Thymus (tissue), 14 donors: ENCODE data around the gene RASL10B. TPM values are rescaled to one million over a fixed set of nuclear protein-coding genes. Genes with fewer than 3 reads are reported as not detected.

ENCODE experiments used
- DNase-seq, 9 donors: peaks; one replicate each; pipeline ENCODE4 v3.0.0-alpha.2; 2013; ENCODE audit warnings: low spot score in 9 of 9, low read depth in 6 of 9, missing footprints in 1 of 9
- H3K27ac ChIP-seq, 2 donors: one replicate each; pipeline ENCODE4 v1.5.1; 2013; ENCODE audit warnings: control low read depth in 1 of 2, low read depth in 1 of 2, low read length in 1 of 2, mild to moderate bottlenecking in 1 of 2, moderate library complexity in 1 of 2
- H3K27me3 ChIP-seq, 2 donors: one replicate each; pipeline ENCODE4 v1.5.1; 2013; ENCODE audit warnings: low read length in 1 of 2; ENCODE audit not compliant: control insufficient read depth in 2 of 2, insufficient read depth in 1 of 2
- H3K36me3 ChIP-seq, 2 donors: one replicate each; pipeline ENCODE4 v1.5.1; 2013; ENCODE audit warnings: low read length in 1 of 2, mild to moderate bottlenecking in 1 of 2, moderate library complexity in 1 of 2; ENCODE audit not compliant: control insufficient read depth in 2 of 2, insufficient read depth in 2 of 2
- H3K4me1 ChIP-seq, 2 donors: one replicate each; pipeline ENCODE4 v1.5.1; 2013; ENCODE audit warnings: low read length in 2 of 2; ENCODE audit not compliant: control insufficient read depth in 2 of 2, insufficient read depth in 2 of 2
- H3K4me3 ChIP-seq, 2 donors: one replicate each; pipeline ENCODE4 v1.5.1; 2013; ENCODE audit warnings: low read length in 2 of 2, control low read depth in 1 of 2, mild to moderate bottlenecking in 1 of 2
- H3K9me3 ChIP-seq, 2 donors: one replicate each; pipeline ENCODE4 v1.5.1; 2013; ENCODE audit warnings: low read length in 1 of 2, mild to moderate bottlenecking in 1 of 2; ENCODE audit not compliant: control insufficient read depth in 2 of 2, insufficient read depth in 1 of 2
- WGBS: extraction: QIAGEN DNeasy Blood & Tissue Kit; methylation state at CpG from one replicate; pipeline ENCODE4 v1.1.7; 2013; 5-methylcytosine and 5-hydroxymethylcytosine counted together
- long read RNA-seq, 10 donors: transcript quantifications; one replicate each; lab custom pipeline, GENCODE V29; 2026
- polyA plus RNA-seq: library from polyadenylated mRNA; stranded (reverse); fragments of 200-250 nt; gene quantifications from one replicate; pipeline ENCODE4 v1.2.3, GENCODE V29; 2013
- total RNA-seq: library from RNA; stranded (reverse); fragments of 120-200 nt; gene quantifications from one replicate; pipeline ENCODE4 v1.2.4, GENCODE V29; 2013
- donor health status: healthy.

Gene RASL10B, protein sequence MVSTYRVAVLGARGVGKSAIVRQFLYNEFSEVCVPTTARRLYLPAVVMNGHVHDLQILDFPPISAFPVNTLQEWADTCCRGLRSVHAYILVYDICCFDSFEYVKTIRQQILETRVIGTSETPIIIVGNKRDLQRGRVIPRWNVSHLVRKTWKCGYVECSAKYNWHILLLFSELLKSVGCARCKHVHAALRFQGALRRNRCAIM
- 0.76 TPM for total RNA-seq
- polyA plus RNA-seq, result 0.80 TPM
- long read RNA-seq, donor 1, result 0 reads
- long read RNA-seq, donor 2, result 0 reads
- long read RNA-seq, donor 3, result 0 reads
- long read RNA-seq, donor 4, result 0 reads
- long read RNA-seq, donor 5, partial matches to known transcripts, result 0 of 1 reads
- long read RNA-seq, donor 5, other reads (novel, unspliced or antisense), result 0 of 1 reads
- long read RNA-seq, donor 6, result 0 reads
- long read RNA-seq, donor 7, result 0 reads
- long read RNA-seq, donor 8, result 0 reads
- long read RNA-seq, donor 9, result 0 reads
- long read RNA-seq, donor 10, result 0 reads

- peaks cover 0 to 13% of the 10 kb centered on the region in 2 donors for H3K27me3 ChIP-seq
- peak in 4 of 9 donors; percentile 32 to 60 (median 50) for DNase-seq
- 6% methylated on average over 44 of the region's 44 CpGs for WGBS
- peaks cover 0 to 11% of the 10 kb centered on the region in 2 donors for H3K4me1 ChIP-seq
- peaks cover 10 to 21% of the 10 kb centered on the region in 2 donors for H3K36me3 ChIP-seq
- peak within 1 kb of the TSS; percentile 24 to 58 for H3K4me3 ChIP-seq
- H3K9me3 ChIP-seq, result no peaks in the 10 kb centered on the region
- no peak within 1 kb of the TSS for H3K27ac ChIP-seq
These were observed at the start of gene RASL10B for GRCh38 chr17:35731239-35731916. Gene RASL10B (plus strand): TSS chr17:35731639. CDS start chr17:35735185, 3,546 bp downstream.

- H3K9me3 ChIP-seq, result no peaks in the 10 kb centered on the region
- no peak overlapping the region for H3K4me3 ChIP-seq
- H3K27ac ChIP-seq, result no peak overlapping the region
- H3K27me3 ChIP-seq, result no peaks in the 10 kb centered on the region
- no peaks in the 10 kb centered on the region for H3K4me1 ChIP-seq
- peak in 1 of 9 donors; percentile 4 for DNase-seq
- WGBS, result 73% methylated on average over 4 of the region's 4 CpGs
- H3K36me3 ChIP-seq, result peaks cover 29 to 44% of the 10 kb centered on the region in 2 donors
These were observed 47.8 kb upstream of the RASL10B start for GRCh38 chr17:35683591-35683990.

DNA sequence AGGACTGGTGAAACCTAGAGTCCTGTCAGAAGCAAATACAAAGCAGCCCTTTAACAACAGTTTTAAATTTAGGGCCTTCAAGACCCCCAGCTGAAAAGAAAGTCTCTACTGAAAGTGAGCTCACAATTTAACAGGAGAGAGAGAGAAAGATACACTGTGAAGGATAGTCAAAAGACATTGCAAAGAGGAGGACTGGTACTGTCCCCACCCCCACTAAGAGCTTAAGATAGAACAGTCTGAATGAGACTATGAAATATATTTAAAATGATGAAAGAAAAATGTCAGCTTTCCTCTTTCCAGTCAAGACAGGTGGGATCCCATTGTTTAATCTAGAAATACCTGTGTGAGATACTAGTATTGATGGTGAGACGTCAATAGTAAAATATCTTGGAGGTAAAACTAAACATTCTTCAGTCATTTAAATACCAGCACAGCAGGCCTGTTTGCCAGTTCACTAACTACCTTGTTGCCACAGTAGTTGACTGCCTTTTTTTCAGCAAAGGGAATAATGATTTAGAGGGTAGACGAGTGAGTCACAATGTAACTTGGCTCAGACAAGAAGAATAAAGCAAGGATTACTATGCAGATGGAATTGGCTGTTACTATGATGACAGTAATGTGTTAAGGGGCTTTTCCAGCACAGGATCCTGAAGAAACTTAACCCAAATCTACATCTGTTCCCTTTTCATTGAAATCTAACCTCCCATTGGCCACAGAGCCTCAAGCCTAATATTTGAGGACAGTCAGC lies 47.2 kb upstream of the RASL10B start:
- peaks cover 27 to 44% of the 10 kb centered on the region in 2 donors for H3K36me3 ChIP-seq

GRCh38 chr17:35692512-35693210 lies 38.8 kb upstream of the RASL10B start:
- Histone ChIP-seq H3K27ac (no peak overlapping the region), H3K4me3 (no peak overlapping the region), H3K27me3 (no peaks in the 10 kb centered on the region), H3K36me3 (peaks cover 28 to 31% of the 10 kb centered on the region in 2 donors), H3K9me3 (no peaks in the 10 kb centered on the region), H3K4me1 (no peaks in the 10 kb centered on the region)
- WGBS, result 95% methylated on average over 7 of the region's 7 CpGs
- no peak for DNase-seq

More for the DNA sequence above, 47.2 kb upstream of the RASL10B start:
- H3K27me3 ChIP-seq, result no peaks in the 10 kb centered on the region
- H3K4me3 ChIP-seq, result no peak overlapping the region
- H3K4me1 ChIP-seq, result no peaks in the 10 kb centered on the region
- 98% methylated on average over 2 of the region's 2 CpGs for WGBS
- no peak overlapping the region for H3K27ac ChIP-seq
- no peaks in the 10 kb centered on the region for H3K9me3 ChIP-seq
- DNase-seq, result no peak

GRCh38 chr17:35693662-35694061 lies 37.8 kb upstream of the RASL10B start:
- no peak overlapping the region for H3K4me3 ChIP-seq
- no peaks in the 10 kb centered on the region for H3K27me3 ChIP-seq
- H3K27ac ChIP-seq, result no peak overlapping the region
- no peak for DNase-seq
- no peaks in the 10 kb centered on the region for H3K4me1 ChIP-seq
- 95% methylated on average over 3 of the region's 3 CpGs for WGBS
- H3K36me3 ChIP-seq, result peaks cover 28 to 31% of the 10 kb centered on the region in 2 donors
- no peaks in the 10 kb centered on the region for H3K9me3 ChIP-seq

DNA sequence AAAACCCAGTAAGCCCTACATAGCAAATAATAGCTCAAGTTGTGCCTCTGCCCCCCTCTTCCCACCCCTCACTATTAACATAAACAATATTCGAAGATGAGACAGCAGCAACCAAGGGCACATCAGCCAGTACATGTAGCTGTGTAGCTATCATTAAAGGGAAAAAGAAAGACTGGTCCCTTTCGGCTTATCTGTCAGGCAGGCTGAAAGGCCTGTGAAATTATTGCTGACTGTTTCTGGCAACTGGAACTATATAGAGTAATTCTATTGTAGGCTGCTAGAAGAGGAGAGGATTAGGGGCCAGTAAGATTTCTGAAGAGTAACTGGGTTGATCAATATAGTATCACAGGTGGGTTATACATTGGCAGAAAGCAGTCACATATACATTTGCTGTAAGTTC lies 36.5 kb upstream of the RASL10B start:
- DNase-seq, result no peak
- peaks cover 28 to 31% of the 10 kb centered on the region in 2 donors for H3K36me3 ChIP-seq
- WGBS, result 96% methylated on average over 2 of the region's 2 CpGs

DNA sequence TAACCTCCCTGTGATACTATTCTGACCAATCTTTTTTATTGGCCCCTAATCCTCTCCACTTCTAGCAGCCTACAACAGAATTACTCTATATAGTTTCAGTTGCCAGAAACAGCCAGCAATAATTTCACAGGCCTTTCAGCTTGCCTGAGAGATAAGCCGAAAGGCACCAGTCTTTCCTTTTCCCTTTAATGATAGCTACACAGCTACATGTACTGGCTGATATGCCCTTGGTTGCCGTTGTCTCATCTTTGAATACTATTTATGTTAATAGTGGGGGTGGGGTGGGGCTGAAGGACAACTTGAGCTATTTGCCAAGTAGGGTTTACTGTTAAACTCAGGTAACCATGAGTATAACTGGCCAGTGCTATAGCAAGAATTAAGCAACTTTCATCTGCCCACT lies 35.8 kb upstream of the RASL10B start:
- H3K27ac ChIP-seq, result no peak overlapping the region
- DNase-seq, result no peak
- 97% methylated on average over 2 of the region's 2 CpGs for WGBS
- peaks cover 25 to 26% of the 10 kb centered on the region in 2 donors for H3K36me3 ChIP-seq
- H3K4me1 ChIP-seq, result no peaks in the 10 kb centered on the region
- no peaks in the 10 kb centered on the region for H3K9me3 ChIP-seq
- H3K27me3 ChIP-seq, result no peaks in the 10 kb centered on the region
- H3K4me3 ChIP-seq, result no peak overlapping the region

More for the DNA sequence above, 36.5 kb upstream of the RASL10B start:
- Histone ChIP-seq H3K27ac (no peak overlapping the region), H3K9me3 (no peaks in the 10 kb centered on the region), H3K4me3 (no peak overlapping the region), H3K4me1 (no peaks in the 10 kb centered on the region), H3K27me3 (no peaks in the 10 kb centered on the region)

DNA sequence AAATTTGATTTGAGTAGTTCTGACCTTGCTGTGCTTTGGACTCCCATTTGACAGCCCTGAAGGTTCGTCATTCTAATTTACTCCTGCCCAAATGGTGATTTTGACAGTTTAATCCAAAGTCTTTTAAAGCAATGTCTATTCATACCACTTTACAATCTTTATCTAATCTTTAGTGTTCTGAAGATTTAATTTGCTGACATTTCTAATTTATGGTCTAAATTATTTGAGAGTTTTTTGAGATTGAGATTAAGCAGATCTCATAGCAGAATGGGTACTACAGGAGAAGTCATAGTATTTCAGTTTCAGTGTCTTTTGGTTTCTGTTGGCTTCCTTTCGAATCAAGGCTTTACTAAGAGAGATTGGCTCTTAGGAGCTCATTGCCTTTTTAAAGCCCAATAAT lies 32.6 kb upstream of the RASL10B start:
- peaks cover 18 to 20% of the 10 kb centered on the region in 2 donors for H3K36me3 ChIP-seq
- no peak overlapping the region for H3K27ac ChIP-seq
- no peak for DNase-seq
- no peak overlapping the region for H3K4me3 ChIP-seq
- no peaks in the 10 kb centered on the region for H3K9me3 ChIP-seq
- H3K4me1 ChIP-seq, result no peaks in the 10 kb centered on the region
- WGBS, result 98% methylated on average over 2 of the region's 2 CpGs
- no peaks in the 10 kb centered on the region for H3K27me3 ChIP-seq
